GM21447 (cell line): ENCODE data around the gene TSPAN11.

Source experiments
- ATAC-seq: cut with Tn5 transposase; IDR thresholded peaks from one replicate; pipeline ENCODE4 v1.9.1; 2021; ENCODE audit not compliant: unreplicated experiment

TSPAN11 gene

GRCh38 chr12:30959110-30959710, 32.7 kb downstream of the TSPAN11 start:
- no peak for ATAC-seq

- ATAC-seq, result no peak
Observed at GRCh38 chr12:30959778-30960177, 33.2 kb downstream of the TSPAN11 start.

GRCh38 chr12:30961030-30961429, 34.5 kb downstream of the TSPAN11 start:
- ATAC-seq, result no peak

- ATAC-seq, result no peak
Observed at GRCh38 chr12:30962047-30962446, 35.5 kb downstream of the TSPAN11 start.

- ATAC-seq, result no peak
Observed at GRCh38 chr12:30963709-30964564, 37.4 kb downstream of the TSPAN11 start.

- no peak for ATAC-seq
Observed at GRCh38 chr12:30964896-30965612, 38.5 kb downstream of the TSPAN11 start.

- ATAC-seq, result no peak
Observed at GRCh38 chr12:30965613-30965985, 39.1 kb downstream of the TSPAN11 start.

- ATAC-seq, result no peak
Observed at GRCh38 chr12:30967026-30967425, 40.5 kb downstream of the TSPAN11 start.

GRCh38 chr12:30968211-30968610, 41.7 kb downstream of the TSPAN11 start:
- no peak for ATAC-seq

GRCh38 chr12:30969006-30969405, 42.5 kb downstream of the TSPAN11 start:
- no peak for ATAC-seq

- ATAC-seq, result no peak
Observed at GRCh38 chr12:30969606-30970395, 43.3 kb downstream of the TSPAN11 start.

GRCh38 chr12:30970559-30971197, 44.1 kb downstream of the TSPAN11 start:
- ATAC-seq, result no peak

- ATAC-seq, result no peak
Observed at GRCh38 chr12:30972035-30972434, 45.5 kb downstream of the TSPAN11 start.

GRCh38 chr12:30973175-30973574, 46.6 kb downstream of the TSPAN11 start:
- ATAC-seq, result no peak

- ATAC-seq, result no peak
Observed at GRCh38 chr12:30973830-30974229, 47.3 kb downstream of the TSPAN11 start.

- no peak for ATAC-seq
Observed at GRCh38 chr12:30974746-30975500, 48.4 kb downstream of the TSPAN11 start.

GRCh38 chr12:30975581-30975980, 49.0 kb downstream of the TSPAN11 start:
- ATAC-seq, result no peak

GRCh38 chr12:30976206-30976605, 49.7 kb downstream of the TSPAN11 start:
- ATAC-seq, result no peak

- no peak for ATAC-seq
Observed at GRCh38 chr12:30977124-30977523, 50.6 kb downstream of the TSPAN11 start.
